GM18867 (cell line): ENCODE measurements around the gene CHRNA7.

ENCODE experiments used
- ATAC-seq: cut with Tn5 transposase; IDR thresholded peaks from one replicate; pipeline ENCODE4 v1.9.1; 2021; ENCODE audit warnings: mild to moderate bottlenecking, moderate library complexity; ENCODE audit not compliant: unreplicated experiment

Gene CHRNA7

GRCh38 chr15:32029862-32030781 lies at the start of gene CHRNA7:
CHRNA7 (plus strand) TSS chr15:32030515; CDS start chr15:32030595, 80 bp downstream.
- peak; percentile 75 for ATAC-seq

DNA sequence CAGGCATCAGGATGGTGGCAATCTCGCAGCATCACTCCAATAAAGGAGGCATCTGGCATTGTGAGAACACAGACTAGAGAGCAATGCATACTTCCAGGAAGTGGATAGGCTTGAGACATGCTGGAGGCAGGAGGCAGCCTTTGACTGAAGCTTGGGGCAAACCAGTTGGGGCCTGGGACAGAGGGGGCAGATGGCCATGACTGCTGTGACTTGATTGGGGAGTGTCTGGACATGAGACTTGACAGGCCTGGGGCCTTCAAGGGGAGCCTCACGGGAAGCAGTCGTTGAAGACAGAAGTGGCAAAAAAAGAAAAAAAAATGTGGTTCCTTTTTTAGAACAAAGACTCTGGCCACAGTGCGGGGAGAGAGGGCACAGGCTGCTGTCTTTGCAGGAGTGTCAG lies 44.7 kb upstream of the CHRNA7 start:
- ATAC-seq: no peak

GRCh38 chr15:31993062-31993461 lies 37.3 kb upstream of the CHRNA7 start:
- no peak for ATAC-seq

GRCh38 chr15:31997711-31998110 lies 32.6 kb upstream of the CHRNA7 start:
- ATAC-seq: no peak

DNA sequence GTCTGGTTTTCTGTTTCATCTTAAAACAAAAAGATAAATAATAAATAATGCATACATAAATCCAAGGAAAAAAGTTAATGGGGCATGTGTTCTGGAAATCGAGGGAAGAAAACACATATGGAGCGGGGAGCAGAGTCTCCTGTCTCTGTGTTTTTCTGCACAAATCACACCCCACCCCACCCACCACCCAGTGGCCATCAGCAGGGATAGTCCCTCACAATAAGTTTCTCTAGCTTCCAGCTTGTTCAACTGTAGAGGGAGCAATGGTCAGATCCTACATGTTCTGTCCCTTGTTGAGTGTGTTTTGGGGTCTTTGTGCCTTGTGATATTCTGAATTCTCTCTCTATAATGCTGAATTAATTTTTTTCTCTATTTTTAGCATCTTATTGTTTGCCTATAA lies 26.8 kb upstream of the CHRNA7 start:
- ATAC-seq: no peak

DNA sequence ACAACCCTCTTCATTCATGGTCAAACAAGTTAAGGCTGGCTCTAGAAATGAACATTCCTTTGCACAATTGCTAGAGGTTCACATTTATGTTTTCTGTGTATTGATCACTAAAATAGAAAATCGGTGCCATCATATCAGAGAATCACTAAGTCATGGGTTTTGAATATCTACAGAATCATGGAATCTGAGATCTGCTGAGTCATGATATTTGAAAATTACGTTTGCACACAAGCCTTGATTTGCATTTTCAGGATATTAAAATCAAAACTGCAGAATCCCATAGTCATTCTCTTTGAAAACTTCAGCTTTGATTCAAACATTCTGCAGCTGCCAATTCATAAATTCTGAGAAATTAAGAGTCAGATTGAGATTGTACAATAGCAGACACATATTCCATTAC lies 26.1 kb upstream of the CHRNA7 start:
- no peak for ATAC-seq

GRCh38 chr15:32007355-32007960 lies 22.9 kb upstream of the CHRNA7 start:
- no peak for ATAC-seq

GRCh38 chr15:32014953-32015352 lies 15.4 kb upstream of the CHRNA7 start:
- ATAC-seq: no peak

GRCh38 chr15:32020156-32020555 lies 10.2 kb upstream of the CHRNA7 start:
- ATAC-seq: no peak

GRCh38 chr15:32028921-32029320 lies 1.4 kb upstream of the CHRNA7 start:
- ATAC-seq: no peak

- no peak for ATAC-seq
These were observed 880 bp upstream of the CHRNA7 start for GRCh38 chr15:32029409-32029861.

GRCh38 chr15:32030795-32031194 lies 480 bp downstream of the CHRNA7 start:
- ATAC-seq: no peak

DNA sequence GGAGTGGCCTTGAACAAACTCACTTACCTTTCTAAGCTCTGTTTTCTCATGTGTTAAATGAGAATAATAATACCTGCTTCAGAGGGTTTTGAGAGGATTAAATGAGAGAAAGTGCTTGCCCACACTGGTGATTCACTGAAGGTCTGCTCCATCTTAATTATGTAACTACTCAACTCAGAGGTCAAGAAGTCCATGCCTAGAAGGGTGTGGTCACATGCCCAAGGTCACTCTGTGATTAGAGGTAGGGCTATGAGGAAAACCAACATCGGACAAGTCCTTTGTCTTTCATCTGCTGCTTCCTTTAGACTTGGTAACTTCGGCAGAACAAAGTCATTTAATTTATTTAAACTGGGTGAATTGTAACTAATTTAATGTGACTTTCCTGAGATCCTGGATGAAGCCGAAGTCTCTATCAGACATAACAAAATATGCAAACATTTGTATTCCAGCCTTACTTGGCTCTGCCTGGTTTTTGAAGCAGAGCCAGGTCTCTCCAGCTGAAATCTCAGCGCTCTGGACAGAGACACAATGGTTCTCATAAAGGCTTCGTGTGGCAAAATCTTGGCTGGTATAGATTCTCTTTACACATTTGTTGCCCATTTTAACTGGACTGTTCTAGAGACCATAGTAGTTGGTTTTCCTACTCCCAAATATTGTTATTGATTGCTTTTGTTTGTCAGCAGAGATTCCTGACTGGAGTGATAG lies 3.0 kb downstream of the CHRNA7 start:
- ATAC-seq: no peak

- ATAC-seq: no peak
These were observed 3.8 kb downstream of the CHRNA7 start for GRCh38 chr15:32034106-32034505.

DNA sequence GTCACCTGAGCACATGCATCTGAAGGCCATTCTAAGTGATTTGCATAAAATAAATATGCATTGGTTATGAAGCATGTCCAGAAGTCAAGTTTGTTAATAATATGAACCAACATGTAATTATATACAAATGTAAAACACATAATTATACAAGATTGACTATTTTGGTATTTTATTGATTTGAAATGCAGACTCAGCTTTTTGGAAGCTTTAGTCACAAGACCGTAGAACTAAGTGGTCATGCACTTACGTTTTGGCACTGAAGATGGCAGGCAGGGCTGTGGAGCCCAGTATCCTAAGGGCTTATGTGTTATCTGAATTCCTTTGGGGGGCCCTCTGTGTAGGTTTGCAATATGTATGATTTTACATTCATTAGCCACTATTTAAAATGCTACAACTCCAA lies 5.0 kb downstream of the CHRNA7 start:
- ATAC-seq: no peak

- ATAC-seq: no peak
These were observed 6.7 kb downstream of the CHRNA7 start for GRCh38 chr15:32036971-32037370.

- no peak for ATAC-seq
These were observed 11.0 kb downstream of the CHRNA7 start for GRCh38 chr15:32041294-32041693.

- ATAC-seq: no peak
These were observed 12.1 kb downstream of the CHRNA7 start for GRCh38 chr15:32042269-32042972.

DNA sequence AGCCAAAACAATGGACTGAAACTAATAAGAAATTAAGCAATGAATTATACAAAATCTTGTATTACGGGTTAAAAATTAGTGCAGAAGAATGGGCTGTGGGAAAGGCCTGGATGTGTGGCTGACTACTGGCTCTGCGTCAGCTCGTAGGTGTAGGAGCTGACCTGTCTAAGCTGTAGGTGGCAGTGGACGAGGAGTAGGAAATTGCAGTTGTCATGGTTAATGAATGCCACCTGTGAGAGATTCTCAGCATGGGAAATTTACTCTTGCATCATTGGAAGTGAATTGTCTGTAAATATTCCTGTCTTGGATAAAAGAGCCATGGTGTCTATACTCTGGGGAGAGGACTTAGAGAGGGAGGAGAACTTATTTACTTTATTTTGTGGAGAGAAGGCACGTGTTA lies 23.4 kb downstream of the CHRNA7 start:
- no peak for ATAC-seq

- ATAC-seq: no peak
These were observed 27.6 kb downstream of the CHRNA7 start for GRCh38 chr15:32057876-32058425.

DNA sequence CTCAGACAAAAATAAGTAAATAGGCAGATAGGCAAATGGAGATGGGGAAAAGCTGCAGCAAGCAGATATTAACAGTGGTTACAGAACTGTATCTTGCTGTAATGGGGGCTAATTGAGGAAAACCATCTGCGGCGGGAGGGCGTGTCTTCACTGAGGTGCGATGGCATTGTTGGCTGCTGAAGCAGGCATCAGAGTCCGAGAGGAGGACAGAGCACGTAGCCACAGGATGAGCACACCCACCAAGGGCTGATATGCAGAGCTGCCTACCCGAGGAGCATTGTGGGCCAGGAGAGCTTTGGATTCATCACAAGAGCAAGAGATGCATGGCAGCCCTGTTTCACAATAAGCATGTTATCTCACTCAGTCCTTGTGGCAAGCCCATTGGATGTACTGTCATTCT lies 30.4 kb downstream of the CHRNA7 start:
- ATAC-seq: no peak
